ENCODE results near the gene AIP. TPM values are rescaled to one million over a fixed set of nuclear protein-coding genes. Genes with fewer than 3 reads are reported as not detected.

AIP gene
- total and polyA plus RNA-seq, 2 donors (not counting 1 experiment from before 2014, with no cell fraction given), result 53.7 to 117 TPM

DNA sequence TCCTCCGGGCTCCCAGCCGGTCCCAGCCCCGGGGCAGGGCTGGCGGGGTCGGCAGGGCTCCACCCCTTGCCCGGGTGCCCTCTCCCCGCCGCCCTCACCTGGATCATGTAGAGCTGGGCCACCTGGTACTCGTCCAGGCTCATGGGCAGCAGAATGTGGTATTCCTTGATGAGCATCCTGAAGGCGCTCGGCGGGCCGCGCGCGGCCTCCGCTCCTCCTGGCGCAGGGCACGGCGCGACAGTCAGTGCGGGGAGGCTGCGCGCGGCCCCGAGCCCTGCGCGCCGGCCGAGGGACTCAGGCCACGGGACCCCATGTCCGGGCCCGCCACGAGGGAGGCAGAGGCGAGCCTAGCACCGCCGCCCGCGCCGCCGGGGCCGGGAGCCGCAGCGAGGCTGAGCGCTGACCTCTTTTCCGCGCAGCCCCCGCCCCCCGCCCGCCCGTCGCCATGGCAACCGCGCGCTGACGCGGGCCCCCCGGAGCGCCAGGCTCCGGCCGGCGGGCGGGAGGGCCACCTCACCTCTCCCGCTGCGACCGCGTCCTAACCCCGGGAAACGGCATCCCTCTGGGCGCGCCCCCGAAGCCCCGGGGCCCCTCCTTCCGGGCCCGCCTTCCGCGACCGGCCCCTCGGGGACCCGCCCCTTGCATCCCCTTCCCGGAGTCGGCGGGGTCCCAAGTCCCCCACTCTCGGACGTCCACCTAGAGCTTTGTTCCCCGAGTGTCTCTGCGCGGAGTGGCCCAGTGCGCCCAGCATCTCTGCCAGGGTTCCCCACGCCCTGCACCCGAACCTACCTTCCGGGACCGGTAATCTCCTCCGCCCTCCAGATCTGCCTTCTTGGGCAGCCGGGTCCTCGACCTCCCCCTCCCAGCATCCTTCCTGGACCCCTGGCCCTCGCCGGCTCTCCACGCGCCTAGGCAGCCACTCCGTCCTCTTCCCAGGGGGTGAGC, 21.5 kb downstream of the AIP start:
- Histone ChIP-seq H3K9me3 (ENCODE audit: control insufficient read depth, insufficient read depth, low read depth, low read length) (no peaks in the 10 kb centered on the region), H2AFZ (ENCODE audit: low read length) (peak overlapping the region; percentile 52), H3K36me3 (ENCODE audit: control insufficient read depth, insufficient read depth, low read length) (peaks cover 4% of the 10 kb centered on the region), H3K4me2 (ENCODE audit: extremely low read depth, insufficient read depth, low read length) (peak overlapping the region; percentile 84), H3K4me3 (replicated peaks in 1 of 4; ENCODE audit: control extremely low read depth in 1 of 4, insufficient read depth in 1 of 4, low read depth in 3 of 4, low read length in 4 of 4) (peak overlapping the region; percentile 67 to 79 (median 68)), H3K27ac (ENCODE audit: insufficient read depth, low read length) (peak overlapping the region; percentile 92), H4K20me1 (ENCODE audit: control insufficient read depth, extremely low read depth, insufficient read depth, low read length) (no peaks in the 10 kb centered on the region), H3K4me1 (ENCODE audit: control insufficient read depth, extremely low read depth, insufficient read depth, low read length) (peaks cover 11% of the 10 kb centered on the region), H3K79me2 (ENCODE audit: control insufficient read depth, insufficient read depth, low read length) (no peaks in the 10 kb centered on the region), H3K9ac (ENCODE audit: insufficient read depth, low read length) (peak overlapping the region; percentile 70), H3K27me3 (ENCODE audit: control insufficient read depth, insufficient read depth, low read length) (no peaks in the 10 kb centered on the region)
- TF ChIP-seq, protein P1, sequence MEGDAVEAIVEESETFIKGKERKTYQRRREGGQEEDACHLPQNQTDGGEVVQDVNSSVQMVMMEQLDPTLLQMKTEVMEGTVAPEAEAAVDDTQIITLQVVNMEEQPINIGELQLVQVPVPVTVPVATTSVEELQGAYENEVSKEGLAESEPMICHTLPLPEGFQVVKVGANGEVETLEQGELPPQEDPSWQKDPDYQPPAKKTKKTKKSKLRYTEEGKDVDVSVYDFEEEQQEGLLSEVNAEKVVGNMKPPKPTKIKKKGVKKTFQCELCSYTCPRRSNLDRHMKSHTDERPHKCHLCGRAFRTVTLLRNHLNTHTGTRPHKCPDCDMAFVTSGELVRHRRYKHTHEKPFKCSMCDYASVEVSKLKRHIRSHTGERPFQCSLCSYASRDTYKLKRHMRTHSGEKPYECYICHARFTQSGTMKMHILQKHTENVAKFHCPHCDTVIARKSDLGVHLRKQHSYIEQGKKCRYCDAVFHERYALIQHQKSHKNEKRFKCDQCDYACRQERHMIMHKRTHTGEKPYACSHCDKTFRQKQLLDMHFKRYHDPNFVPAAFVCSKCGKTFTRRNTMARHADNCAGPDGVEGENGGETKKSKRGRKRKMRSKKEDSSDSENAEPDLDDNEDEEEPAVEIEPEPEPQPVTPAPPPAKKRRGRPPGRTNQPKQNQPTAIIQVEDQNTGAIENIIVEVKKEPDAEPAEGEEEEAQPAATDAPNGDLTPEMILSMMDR (conservative IDR thresholded peaks at IDR 0.05 in 1 of 2, IDR thresholded peaks at IDR 0.05 in 1 of 2; ENCODE audit: low read depth in 1 of 2, low read length in 2 of 2), result no peak
- TF ChIP-seq EZH2 (IDR thresholded peaks at IDR 0.05; ENCODE audit: low read length, missing control alignments), result no peak
- DNase-seq (ENCODE audit: low read depth in 2 of 2), result peak; percentile 13 to 16

GRCh38 chr11:67504950-67505581, 22.2 kb downstream of the AIP start, which contains the start of gene PITPNM1:
Gene PITPNM1 (minus strand): TSS chr11:67505363. CDS start chr11:67504180, 1,183 bp downstream.
- Histone ChIP-seq H3K36me3 (ENCODE audit: control insufficient read depth, insufficient read depth, low read length) (peaks cover 4% of the 10 kb centered on the region), H3K27me3 (ENCODE audit: control insufficient read depth, insufficient read depth, low read length) (no peaks in the 10 kb centered on the region), H3K4me2 (ENCODE audit: extremely low read depth, insufficient read depth, low read length) (peak within 1 kb of the TSS; percentile 84), H3K27ac (ENCODE audit: insufficient read depth, low read length) (peak within 1 kb of the TSS; percentile 92), H3K79me2 (ENCODE audit: control insufficient read depth, insufficient read depth, low read length) (no peaks in the 10 kb centered on the region), H3K4me3 (replicated peaks in 1 of 4; ENCODE audit: control extremely low read depth in 1 of 4, insufficient read depth in 1 of 4, low read depth in 3 of 4, low read length in 4 of 4) (peak within 1 kb of the TSS; percentile 67 to 79 (median 68)), H3K9me3 (ENCODE audit: control insufficient read depth, insufficient read depth, low read depth, low read length) (no peaks in the 10 kb centered on the region), H2AFZ (ENCODE audit: low read length) (peak within 1 kb of the TSS; percentile 52), H4K20me1 (ENCODE audit: control insufficient read depth, extremely low read depth, insufficient read depth, low read length) (no peaks in the 10 kb centered on the region), H3K4me1 (ENCODE audit: control insufficient read depth, extremely low read depth, insufficient read depth, low read length) (peaks cover 11% of the 10 kb centered on the region), H3K9ac (ENCODE audit: insufficient read depth, low read length) (peak within 1 kb of the TSS; percentile 70)
- peak; percentile 40 to 43 for DNase-seq (ENCODE audit: low read depth in 2 of 2)
- TF ChIP-seq EZH2 (IDR thresholded peaks at IDR 0.05; ENCODE audit: low read length, missing control alignments), result no peak
- TF ChIP-seq, protein P1 (conservative IDR thresholded peaks at IDR 0.05 in 1 of 2, IDR thresholded peaks at IDR 0.05 in 1 of 2; ENCODE audit: low read depth in 1 of 2, low read length in 2 of 2), result no peak

All from fibroblast of lung (primary cell).